HepG2 (cell line): ENCODE results near the gene ZSCAN31. TPM values are rescaled to one million over a fixed set of nuclear protein-coding genes. Genes with fewer than 3 reads are reported as not detected.

ENCODE experiments used
- ATF1 ChIP-seq: IDR thresholded peaks from 2 replicates; pipeline ENCODE4 v1.6.1; 2016; ENCODE audit warnings: mild to moderate bottlenecking, control low read depth
- CBX2 ChIP-seq, 2 experiments: fragments of 200-600 bp in 1 of 2; sonication (generic); formaldehyde crosslinking in 1 of 2; IDR thresholded peaks; 2 replicates each; pipeline versions ENCODE4 v1.7.0 to v1.8.1; 2018 to 2022; ENCODE audit warnings: low read depth in 2 of 2, low read length in 1 of 2, mild to moderate bottlenecking in 1 of 2, missing genetic modification reagents in 1 of 2
- CREBL2 ChIP-seq: sonication (generic); formaldehyde crosslinking; IDR thresholded peaks from 2 replicates; pipeline ENCODE4 v1.8.1; 2023; ENCODE audit warnings: missing genetic modification reagents, mild to moderate bottlenecking, borderline replicate concordance
- DBP ChIP-seq: sonication (generic); formaldehyde crosslinking; IDR thresholded peaks from 2 replicates; pipeline ENCODE4 v1.4.0; 2020; ENCODE audit warnings: missing genetic modification reagents; ENCODE audit errors: not compliant biosample characterization
- ERF ChIP-seq: IDR thresholded peaks from 2 replicates; pipeline ENCODE4 v1.6.1; 2018; ENCODE audit warnings: missing biosample characterization, missing genetic modification reagents
- EZH2 ChIP-seq: conservative IDR thresholded peaks from 2 replicates; pipeline ENCODE4 v1.6.1; 2012; ENCODE audit warnings: mild to moderate bottlenecking, low read depth, low read length, moderate library complexity
- GMEB2 ChIP-seq: IDR thresholded peaks from 2 replicates; pipeline ENCODE4 v1.6.1; 2016; ENCODE audit warnings: missing biosample characterization, missing genetic modification reagents, low read depth
- JARID2 ChIP-seq: sonication (generic); formaldehyde crosslinking; IDR thresholded peaks from 2 replicates; pipeline ENCODE4 v1.8.1; 2023; ENCODE audit warnings: missing genetic modification reagents, inconsistent platforms; ENCODE audit not compliant: insufficient replicate concordance
- MED8 ChIP-seq: sonication (generic); formaldehyde crosslinking; IDR thresholded peaks from 2 replicates; pipeline ENCODE4 v1.8.1; 2023; ENCODE audit warnings: mild to moderate bottlenecking, missing genetic modification reagents; ENCODE audit not compliant: insufficient replicate concordance
- PAF1 ChIP-seq: IDR thresholded peaks from 2 replicates; pipeline ENCODE4 v1.6.1; 2016; ENCODE audit warnings: missing genetic modification reagents, missing compliant biosample characterization
- PAWR ChIP-seq: sonication (generic); formaldehyde crosslinking; IDR thresholded peaks from 2 replicates; pipeline ENCODE4 v1.4.0; 2020; ENCODE audit warnings: missing genetic modification reagents, mild to moderate bottlenecking, borderline replicate concordance
- SNAI1 ChIP-seq: sonication (generic); formaldehyde crosslinking; IDR thresholded peaks from 2 replicates; pipeline ENCODE4 v1.5.0; 2020; ENCODE audit warnings: mild to moderate bottlenecking, missing genetic modification reagents, borderline replicate concordance
- SP4 ChIP-seq: sonication (generic); formaldehyde crosslinking; IDR thresholded peaks from 2 replicates; pipeline ENCODE4 v1.8.1; 2023; ENCODE audit warnings: mild to moderate bottlenecking, missing genetic modification reagents
- STAT5B ChIP-seq: sonication (generic); formaldehyde crosslinking; IDR thresholded peaks from 2 replicates; pipeline ENCODE4 v1.4.0; 2020; ENCODE audit warnings: missing genetic modification reagents
- TOPORS ChIP-seq: sonication (generic); formaldehyde crosslinking; IDR thresholded peaks from 2 replicates; pipeline ENCODE4 v1.8.0; 2023; ENCODE audit warnings: mild to moderate bottlenecking, missing genetic modification reagents
- TRIM22 ChIP-seq: fragments of 450-650 bp; IDR thresholded peaks from 2 replicates; pipeline ENCODE4 v1.6.1; 2017
- ZEB1 ChIP-seq: IDR thresholded peaks from 2 replicates; pipeline ENCODE4 v1.6.1; 2012; ENCODE audit warnings: mild to moderate bottlenecking, low read depth, inconsistent platforms; ENCODE audit not compliant: insufficient replicate concordance
- ZNF160 ChIP-seq: sonication (generic); formaldehyde crosslinking; IDR thresholded peaks from 2 replicates; pipeline ENCODE4 v1.8.0; 2022; ENCODE audit warnings: mild to moderate bottlenecking, inconsistent platforms, missing genetic modification reagents
- ZNF232 ChIP-seq: sonication (generic); formaldehyde crosslinking; IDR thresholded peaks from 2 replicates; pipeline ENCODE4 v1.4.0; 2020; ENCODE audit warnings: missing genetic modification reagents, borderline replicate concordance
- ZNF296 ChIP-seq: sonication (generic); formaldehyde crosslinking; conservative IDR thresholded peaks from 2 replicates; pipeline ENCODE4 v1.5.0; 2020; ENCODE audit warnings: mild to moderate bottlenecking, missing genetic modification reagents
- ZNF572 ChIP-seq: sonication (generic); formaldehyde crosslinking; IDR thresholded peaks from 2 replicates; pipeline ENCODE4 v1.5.1; 2020; ENCODE audit warnings: mild to moderate bottlenecking, missing genetic modification reagents
- ZNF883 ChIP-seq: sonication (generic); formaldehyde crosslinking; IDR thresholded peaks from 2 replicates; pipeline ENCODE4 v1.5.1; 2020; ENCODE audit warnings: mild to moderate bottlenecking, missing genetic modification reagents; ENCODE audit errors: not compliant biosample characterization
- polyA plus RNA-seq, 8 experiments: library from polyadenylated mRNA; depleted of rRNA in 3 of 8; stranded (reverse) in 7 of 8; unstranded in 1 of 8; fragments of >200 nt; fragmentation: Illumina TruSeq in 4 of 8; extraction: Trizol in 4 of 8; gene quantifications; 2 replicates each; pipeline versions ENCODE4 v1.2.1 to v1.2.3, GENCODE V29; 2011 to 2016; ENCODE audit warnings: low read depth in 4 of 8, missing spikeins in 1 of 8, mixed read lengths in 1 of 8; ENCODE audit not compliant: insufficient read depth in 1 of 8
- total RNA-seq, 5 experiments: library from RNA; depleted of rRNA; stranded (reverse); fragments of >200 nt; fragmentation: Illumina TruSeq; extraction: Trizol; gene quantifications; 2 replicates each; pipeline ENCODE4 v1.2.3, GENCODE V29; 2016; ENCODE audit warnings: low read depth in 1 of 5
- TF ChIP-seq, protein P1 (sequence below): sonication (generic); formaldehyde crosslinking; IDR thresholded peaks from 2 replicates; pipeline ENCODE4 v1.4.0; 2020; ENCODE audit warnings: mild to moderate bottlenecking, missing genetic modification reagents
- TF ChIP-seq, protein P2 (sequence below): sonication (generic); formaldehyde crosslinking; IDR thresholded peaks from 2 replicates; pipeline ENCODE4 v1.4.0; 2020; ENCODE audit warnings: mild to moderate bottlenecking, missing genetic modification reagents

ZSCAN31 gene
- total and polyA plus RNA-seq, 2 of the 13 experiments (the other 11 are each of a cell fraction or from before 2014, with no cell fraction given): 5.3 to 6.2 TPM

DNA sequence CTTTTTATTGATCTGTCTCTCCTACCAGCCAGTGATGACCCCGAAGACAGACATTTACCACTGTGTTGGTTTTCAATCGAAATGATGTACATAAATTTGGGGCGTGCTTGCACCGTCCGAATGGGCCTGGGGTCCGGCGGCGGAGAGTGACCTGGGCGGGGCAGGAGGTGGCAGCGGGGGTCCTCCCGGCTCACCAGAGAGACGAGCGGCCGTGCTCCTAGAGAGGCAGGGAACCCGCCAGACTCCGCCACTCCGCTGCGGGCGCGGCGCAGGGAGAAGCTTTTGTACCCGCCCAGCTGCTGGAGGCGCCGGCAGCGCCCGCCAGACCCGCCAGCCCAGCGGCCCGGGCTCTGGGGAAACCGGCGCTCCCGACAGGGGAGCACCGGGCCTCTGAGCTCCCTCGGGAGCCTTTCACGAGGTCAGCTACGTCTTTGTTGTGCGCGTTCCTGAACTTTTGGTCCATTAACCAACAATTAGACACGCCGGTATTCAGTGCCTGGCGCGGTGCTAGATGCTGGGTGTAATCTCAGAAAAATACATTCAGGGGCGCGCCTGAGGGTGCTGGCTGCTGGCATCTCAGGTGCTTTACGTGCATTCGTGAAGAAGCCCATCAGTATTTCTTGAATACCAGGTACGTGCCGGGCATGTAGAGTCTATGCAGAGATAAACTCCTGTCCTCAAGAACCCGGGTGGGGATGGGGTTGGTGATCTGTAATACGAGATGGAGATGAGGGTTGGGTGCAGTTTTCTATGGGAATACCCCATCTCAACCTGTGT lies 54.5 kb downstream of the ZSCAN31 start, which contains the start of gene PGBD1 (continued):
- TF ChIP-seq, protein P1, sequence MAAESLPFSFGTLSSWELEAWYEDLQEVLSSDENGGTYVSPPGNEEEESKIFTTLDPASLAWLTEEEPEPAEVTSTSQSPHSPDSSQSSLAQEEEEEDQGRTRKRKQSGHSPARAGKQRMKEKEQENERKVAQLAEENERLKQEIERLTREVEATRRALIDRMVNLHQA (CRISPR knock-in tag): no peak
- TF ChIP-seq CREBL2 (no peak), DBP (CRISPR knock-in tag) (no peak), SP4 (peak; percentile 72), MED8 (no peak), TRIM22 (no peak), GMEB2 (CRISPR knock-in tag) (no peak), TOPORS (CRISPR knock-in tag) (peak; percentile 66; the same call in 1 of the 2 replicates), PAWR (CRISPR knock-in tag) (no peak), ZNF296 (no peak), ATF1 (CRISPR knock-in tag) (no peak), JARID2 (CRISPR knock-in tag) (peak; percentile 54), EZH2 (no peak), ERF (CRISPR knock-in tag) (peak; percentile 59; the same call in 1 of the 2 replicates), STAT5B (CRISPR knock-in tag) (no peak), ZNF160 (CRISPR knock-in tag) (no peak), ZNF572 (CRISPR knock-in tag) (no peak), ZEB1 (peak; percentile 69), PAF1 (CRISPR knock-in tag) (no peak), ZNF883 (peak; percentile 75), ZNF232 (peak; percentile 66; the same call in 1 of the 2 replicates), CBX2 (IDR thresholded peaks at IDR 0.05; ENCODE audit: low read depth, low read length) (0 out of 2 replicates have a peak, but pooled peaks have one; percentile 61), CBX2 (CRISPR knock-in tag; IDR thresholded peaks at IDR 0.05; ENCODE audit: low read depth) (no peak), SNAI1 (CRISPR knock-in tag) (no peak; the same call in 1 of the 2 replicates)
- TF ChIP-seq, protein P2, sequence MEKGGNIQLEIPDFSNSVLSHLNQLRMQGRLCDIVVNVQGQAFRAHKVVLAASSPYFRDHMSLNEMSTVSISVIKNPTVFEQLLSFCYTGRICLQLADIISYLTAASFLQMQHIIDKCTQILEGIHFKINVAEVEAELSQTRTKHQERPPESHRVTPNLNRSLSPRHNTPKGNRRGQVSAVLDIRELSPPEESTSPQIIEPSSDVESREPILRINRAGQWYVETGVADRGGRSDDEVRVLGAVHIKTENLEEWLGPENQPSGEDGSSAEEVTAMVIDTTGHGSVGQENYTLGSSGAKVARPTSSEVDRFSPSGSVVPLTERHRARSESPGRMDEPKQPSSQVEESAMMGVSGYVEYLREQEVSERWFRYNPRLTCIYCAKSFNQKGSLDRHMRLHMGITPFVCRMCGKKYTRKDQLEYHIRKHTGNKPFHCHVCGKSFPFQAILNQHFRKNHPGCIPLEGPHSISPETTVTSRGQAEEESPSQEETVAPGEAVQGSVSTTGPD (CRISPR knock-in tag): no peak
